Stimulated activated CD4-positive, alpha-beta T cell treated with anti-CD3 and anti-CD28 coated beads, Interleukin-1b, Interleukin-23, amount 100 ng/mL, for 24 hours (primary cell): ENCODE results near the gene ANLN.

Experiments used
- DNase-seq, 4 experiments: peaks; one replicate each; pipeline ENCODE4 v3.0.0-alpha.2; 2020; ENCODE audit warnings: low read depth in 4 of 4, low spot score in 1 of 4

ANLN gene

DNA sequence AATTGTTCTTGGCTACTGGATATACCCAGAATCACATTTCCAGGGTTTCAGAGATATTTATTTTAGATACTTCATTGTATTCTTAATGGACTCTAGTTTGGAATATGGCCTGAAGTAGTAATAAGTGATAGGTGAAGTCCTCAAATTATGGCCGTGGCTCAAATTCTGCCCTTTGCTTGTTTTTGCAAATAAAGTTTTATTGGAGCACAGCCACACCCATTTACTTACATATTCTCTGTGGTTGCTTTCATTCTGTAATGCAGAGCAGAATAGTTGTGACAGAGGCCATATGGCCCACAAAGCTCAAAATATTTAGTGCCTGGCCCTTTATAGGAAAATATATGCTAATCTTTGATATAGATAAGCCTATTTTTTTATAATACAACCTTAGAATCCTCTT lies 19.5 kb downstream of the ANLN start:
- no peak for DNase-seq

DNA sequence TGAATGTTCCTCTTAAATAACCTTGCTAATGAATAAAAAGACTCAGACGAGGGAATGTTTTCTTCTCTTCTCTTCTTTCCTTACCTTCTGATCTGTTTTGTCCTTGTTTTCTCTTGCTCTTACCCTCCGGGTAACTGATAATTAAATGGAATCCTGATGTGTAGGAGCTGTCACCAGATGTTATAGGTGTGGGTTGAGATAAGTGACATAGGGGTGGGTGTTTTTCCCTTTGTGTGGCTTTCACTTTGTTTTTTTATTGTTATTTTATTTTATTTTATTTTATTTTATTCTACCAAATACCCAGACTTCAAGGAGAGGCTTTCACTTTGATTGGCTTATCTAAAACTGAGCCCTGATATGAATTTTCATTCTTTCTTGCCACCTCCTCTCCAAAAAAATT lies 25.5 kb downstream of the ANLN start:
- no peak for DNase-seq

- no peak for DNase-seq
These were observed 26.6 kb downstream of the ANLN start for GRCh38 chr7:36416251-36416650.

DNA sequence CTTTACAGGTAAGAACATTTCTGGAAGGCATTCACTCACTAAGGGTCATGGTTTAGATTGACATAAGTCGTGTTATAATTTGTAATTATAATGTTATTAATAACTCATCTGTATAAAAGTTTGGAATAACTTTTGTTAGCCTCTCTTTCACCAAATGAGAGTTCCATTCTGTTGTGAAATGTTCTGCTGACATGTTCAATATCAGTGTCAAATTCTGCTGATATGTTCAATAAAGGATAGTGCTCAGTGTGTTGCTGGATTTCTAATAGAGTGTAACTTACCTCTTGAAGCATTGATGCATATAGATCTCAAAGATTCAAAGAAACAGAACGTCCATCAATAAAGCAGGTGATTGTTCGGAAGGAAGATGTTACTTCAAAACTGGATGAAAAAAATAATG lies 30.6 kb downstream of the ANLN start:
- no peak for DNase-seq

- DNase-seq: no peak
These were observed 32.4 kb downstream of the ANLN start for GRCh38 chr7:36422072-36422471.

DNA sequence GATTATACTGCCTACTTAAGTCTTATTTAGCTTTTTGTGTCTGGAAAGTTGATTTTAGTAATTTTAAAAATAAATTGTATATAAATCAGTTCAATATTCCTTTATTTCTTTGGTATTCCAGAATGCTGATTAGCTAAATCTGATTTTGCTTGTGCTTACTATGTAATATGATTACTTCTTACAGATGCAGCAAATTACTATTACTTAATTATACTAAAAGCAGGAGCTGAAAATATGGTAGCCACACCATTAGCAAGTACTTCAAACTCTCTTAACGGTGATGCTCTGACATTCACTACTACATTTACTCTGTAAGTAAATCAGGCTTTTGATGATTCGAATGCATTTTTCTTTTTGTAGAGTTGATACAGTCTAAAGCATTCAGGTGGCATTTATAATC lies 34.0 kb downstream of the ANLN start:
- no peak for DNase-seq

GRCh38 chr7:36430186-36430585 lies 40.5 kb downstream of the ANLN start:
- no peak for DNase-seq

GRCh38 chr7:36430881-36431280 lies 41.2 kb downstream of the ANLN start:
- DNase-seq: no peak

GRCh38 chr7:36438211-36438610 lies 48.5 kb downstream of the ANLN start:
- DNase-seq: no peak

- no peak for DNase-seq
These were observed 50.0 kb downstream of the ANLN start for GRCh38 chr7:36439624-36440023.

DNA sequence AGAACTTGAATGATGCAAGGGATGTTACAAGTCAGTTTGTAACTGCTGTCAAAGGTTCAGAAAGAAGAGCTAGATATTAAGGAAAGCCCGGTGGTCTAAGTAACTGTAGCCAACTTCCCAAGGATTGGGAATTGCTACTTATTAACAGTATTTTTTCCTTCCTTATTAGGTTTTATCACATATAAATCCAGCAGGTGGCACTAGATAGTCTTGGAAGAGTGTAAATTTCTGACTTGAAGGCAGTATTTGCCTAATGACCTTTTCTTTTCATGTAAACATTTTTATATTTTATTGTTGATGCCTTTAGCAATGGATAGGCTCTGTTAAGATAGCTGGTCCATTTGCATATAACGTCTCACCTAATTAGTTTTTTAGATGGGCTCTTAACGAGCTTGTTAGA lies 51.2 kb downstream of the ANLN start:
- no peak for DNase-seq

GRCh38 chr7:36441344-36442022 lies 51.8 kb downstream of the ANLN start:
- DNase-seq: no peak

GRCh38 chr7:36448781-36449379 lies 59.2 kb downstream of the ANLN start:
- DNase-seq: no peak

DNA sequence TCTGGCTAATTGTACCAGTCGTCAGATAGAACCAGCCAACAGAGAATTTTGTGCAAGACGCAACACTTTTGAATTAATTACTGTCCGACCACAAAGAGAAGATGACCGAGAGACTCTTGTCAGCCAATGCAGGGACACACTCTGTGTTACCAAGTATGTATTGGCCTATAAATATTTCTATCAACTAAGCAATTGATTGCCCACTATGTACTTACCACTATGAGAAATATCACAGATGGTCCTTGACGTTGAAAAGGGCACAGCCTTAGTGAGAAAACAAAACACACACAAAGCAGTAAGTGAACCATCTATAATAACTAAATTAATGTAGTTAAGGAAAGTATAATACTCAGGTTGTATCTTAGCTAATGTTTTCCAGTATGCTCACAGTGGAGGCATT lies 60.0 kb downstream of the ANLN start:
- no peak for DNase-seq

DNA sequence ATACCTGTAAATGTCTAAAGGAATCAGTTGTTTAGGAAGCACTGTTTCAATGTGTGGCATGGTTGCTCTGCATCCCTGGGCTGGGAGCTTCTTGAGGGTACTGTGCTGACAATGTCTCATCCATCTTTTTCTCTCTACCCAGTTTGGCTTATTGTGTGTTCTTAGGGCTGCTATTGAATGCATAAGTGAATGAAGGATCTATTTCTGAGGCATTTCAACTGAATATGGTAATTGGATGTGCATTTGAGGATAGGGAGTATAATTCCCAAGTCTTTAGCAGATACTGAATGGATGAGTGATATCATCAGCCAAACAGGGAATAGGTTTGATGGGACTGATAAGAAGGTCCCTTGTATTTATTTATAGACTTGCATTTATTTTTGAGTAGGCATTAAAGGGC lies 64.1 kb downstream of the ANLN start:
- no peak for DNase-seq

- no peak for DNase-seq
These were observed 66.0 kb downstream of the ANLN start for GRCh38 chr7:36455646-36456045.

DNA sequence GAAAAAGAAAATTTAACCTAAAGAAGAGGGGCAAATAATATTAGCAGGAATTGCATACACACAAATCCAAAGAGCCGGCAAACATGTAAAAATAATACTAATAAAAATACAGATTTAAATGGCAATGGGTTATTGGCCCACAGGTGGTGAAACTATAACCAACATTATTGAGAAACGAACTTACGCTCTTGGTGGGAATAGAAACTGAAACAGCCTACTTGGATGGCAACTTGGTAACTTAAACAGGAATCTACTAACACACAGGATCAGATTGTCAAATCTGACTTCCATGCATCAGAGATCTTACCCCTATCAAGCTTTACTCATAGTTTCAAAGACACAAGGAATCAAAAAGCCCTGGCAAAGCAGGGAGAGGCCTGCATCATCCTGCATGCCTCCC lies 66.5 kb downstream of the ANLN start:
- no peak for DNase-seq

- DNase-seq: no peak
These were observed 66.9 kb downstream of the ANLN start for GRCh38 chr7:36456548-36456947.

DNA sequence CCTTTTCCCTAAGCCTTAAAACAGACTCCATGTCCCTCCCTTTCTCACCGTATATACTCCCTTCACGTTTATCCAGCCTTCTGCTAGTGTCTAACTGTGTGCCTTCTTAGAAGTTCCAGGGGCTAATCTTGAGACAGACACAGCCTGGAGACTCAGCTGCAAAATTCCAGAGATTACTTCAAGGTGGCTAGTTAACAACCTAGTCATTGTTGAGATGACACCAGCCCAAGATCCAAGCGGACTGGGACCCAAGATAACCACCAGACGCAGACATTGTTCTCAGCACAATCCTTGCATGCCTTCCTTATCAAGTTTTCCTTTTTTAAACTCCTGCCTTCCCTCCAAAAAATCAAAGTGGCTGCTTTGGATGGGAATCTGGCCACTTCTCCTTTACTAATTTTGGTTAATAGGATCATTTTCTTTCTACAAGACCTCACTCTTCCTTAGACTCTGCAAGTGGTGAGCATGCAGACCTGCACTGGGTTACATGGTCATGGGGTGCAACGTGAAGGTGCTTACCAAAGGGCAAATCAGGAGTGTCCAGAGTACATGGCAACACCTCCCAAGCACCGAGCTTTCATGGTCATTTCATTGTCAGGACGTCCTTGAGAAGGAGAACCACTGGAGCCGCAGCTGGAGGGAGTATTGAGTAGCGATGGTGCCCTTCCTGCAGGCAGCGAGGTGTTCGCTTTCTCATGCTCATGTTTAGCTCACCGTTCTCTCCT lies 69.7 kb downstream of the ANLN start:
- DNase-seq: no peak

DNA sequence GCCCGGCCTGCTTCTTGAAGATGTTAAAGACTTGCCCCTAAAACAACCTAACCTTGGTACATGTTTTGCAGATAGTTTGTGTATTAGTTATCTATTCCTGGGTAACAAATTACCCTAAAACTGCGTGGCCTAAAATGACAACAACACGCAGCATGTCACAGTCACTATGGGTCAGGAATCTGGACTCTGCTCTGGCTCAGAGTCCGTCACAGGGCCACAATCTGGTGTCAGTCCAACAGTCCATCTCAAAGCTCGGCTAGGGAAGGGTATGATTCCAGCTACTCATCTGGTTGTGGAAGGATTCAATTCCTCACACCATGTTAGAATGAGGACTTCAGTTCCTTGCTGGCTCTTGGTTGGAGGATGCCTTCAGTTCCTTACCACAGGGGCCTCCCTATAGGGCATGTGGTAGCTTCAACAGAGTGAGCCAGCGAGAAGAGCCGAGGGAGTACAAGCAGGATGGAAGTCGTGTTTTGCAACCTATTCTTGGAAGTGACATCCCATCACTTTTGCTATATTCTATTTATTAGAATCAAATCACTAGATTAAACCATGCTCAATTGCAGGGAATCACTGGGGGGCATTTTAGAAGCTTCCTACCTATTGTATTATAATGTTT lies 71.3 kb downstream of the ANLN start:
- DNase-seq: no peak

- DNase-seq: no peak
These were observed 73.0 kb downstream of the ANLN start for GRCh38 chr7:36462551-36463137.

DNA sequence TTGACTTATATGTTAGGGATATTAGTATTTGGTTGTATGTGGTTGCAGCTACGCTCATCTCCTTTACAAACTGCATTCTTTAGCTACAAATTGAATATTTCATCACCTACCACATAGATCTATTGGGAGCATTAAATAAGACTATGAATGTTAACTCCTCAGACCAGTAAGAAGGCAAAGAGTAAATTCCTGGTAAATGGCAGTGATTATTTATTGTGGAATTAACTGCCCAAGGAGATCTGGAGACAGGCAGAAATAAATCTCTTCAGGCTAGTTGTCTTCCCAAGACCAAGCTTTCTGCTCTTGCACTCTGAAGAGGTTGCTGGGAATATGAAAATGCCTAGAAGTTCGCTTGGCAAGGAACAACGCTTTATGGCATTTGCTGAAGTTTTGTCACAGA lies 74.6 kb downstream of the ANLN start:
- no peak for DNase-seq
